Mucosa of descending colon (tissue), 3 donors: ENCODE results near the gene ARMC7. TPM values are rescaled to one million over a fixed set of nuclear protein-coding genes. Genes with fewer than 3 reads are reported as not detected.
"Not testable (repeated sequence)": the region's sequence is repeated elsewhere in the genome, so short reads cannot be mapped to it uniquely, and the experiment has no call there.

Experiments used
- ATAC-seq: fragments of 200-7000 bp; cut with Tn5 transposase; one replicate; pipeline ENCODE4 v1.9.1; 2020; ENCODE audit warnings: mild to moderate bottlenecking, moderate library complexity
- DNase-seq, 3 donors: peaks; one replicate each; pipeline ENCODE4 v3.0.0-alpha.2; 2020
- H3K36me3 ChIP-seq: fragments of 200-600 bp; one replicate; pipeline ENCODE4 v1.8.0; 2021; ENCODE audit warnings: low read depth, mild to moderate bottlenecking
- H3K4me1 ChIP-seq: fragments of 200-600 bp; one replicate; pipeline ENCODE4 v1.8.0; 2021; ENCODE audit warnings: low read depth, mild to moderate bottlenecking
- H3K4me3 ChIP-seq: fragments of 200-600 bp; one replicate; pipeline ENCODE4 v1.8.0; 2021; ENCODE audit warnings: mild to moderate bottlenecking
- H3K9me3 ChIP-seq: fragments of 200-600 bp; one replicate; pipeline ENCODE4 v1.8.0; 2021; ENCODE audit warnings: mild to moderate bottlenecking
- CTCF ChIP-seq: fragments of 200-600 bp; IDR thresholded peaks from one replicate; pipeline ENCODE4 v1.8.0; 2022; ENCODE audit warnings: antibody characterized with exemption, mild to moderate bottlenecking
- intact Hi-C, 2 donors: fragments of 100-400 bp; cut with DNase I in 1 of 2; cut with micrococcal nuclease in 1 of 2; formaldehyde crosslinking; loops; one replicate each; pipeline versions ENCODE4 v1.11.0 to v1.11.1; 2022; cut with DNase I, micrococcal nuclease
- total RNA-seq, 3 donors: library from RNA; stranded (reverse); fragmentation: NEBNext Ultra II Directional in 2 of 3; extraction: Animal tissue kit (Norgen Biotek cat#: 25700) in 2 of 3; gene quantifications; one replicate each; pipeline versions ENCODE4 v1.2.1 to v1.2.4, GENCODE V29; 2021 to 2023
- donor health status: DM: no; HTN: no; CAD: no; lungs with moderate emphysema.
- donor health status: DM: no; HTN: no; CAD: no.
- donor health status: DM: no; HTN: yes; CAD: no.

ARMC7 gene
- total RNA-seq, 3 donors from 2014 or later = 16.7 to 24.3 (median 18.3) TPM

GRCh38 chr17:75067856-75068255, 41.9 kb upstream of the ARMC7 start:
- peak; percentile 36 for ATAC-seq

DNA sequence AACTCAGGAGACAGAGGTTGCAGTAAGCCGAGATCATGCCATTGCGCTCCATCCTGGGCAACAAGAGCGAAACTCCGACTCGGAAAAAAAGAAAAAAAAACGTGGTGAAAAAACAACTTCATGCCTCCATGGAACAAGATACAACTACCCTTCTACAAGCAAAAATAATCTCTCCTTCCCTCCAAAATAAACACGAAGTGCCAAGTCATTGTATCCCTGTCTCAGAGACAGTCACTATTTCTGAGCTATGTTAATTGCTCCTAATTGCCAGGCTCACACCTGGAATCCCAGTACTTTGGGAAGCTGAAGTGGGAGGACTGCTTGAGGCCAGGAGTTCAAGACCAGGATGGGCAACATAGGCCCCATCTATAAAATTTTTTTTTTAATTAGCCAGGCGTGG, 41.0 kb upstream of the ARMC7 start:
- Histone ChIP-seq H3K4me1 (peaks cover 6% of the 10 kb centered on the region), H3K36me3 (no peaks in the 10 kb centered on the region), H3K9me3 (no peaks in the 10 kb centered on the region), H3K4me3 (no peak overlapping the region)
- no peak for DNase-seq
- ATAC-seq = no peak
- TF ChIP-seq CTCF = no peak
- intact Hi-C loops = no loop called here

More at GRCh38 chr17:75067856-75068255, 41.9 kb upstream of the ARMC7 start:
- no peak overlapping the region for H3K4me3 ChIP-seq
- no peak for DNase-seq
- intact Hi-C loops = no loop called here
- H3K36me3 ChIP-seq = no peaks in the 10 kb centered on the region
- no peaks in the 10 kb centered on the region for H3K4me1 ChIP-seq
- H3K9me3 ChIP-seq = no peaks in the 10 kb centered on the region
- TF ChIP-seq CTCF = no peak

GRCh38 chr17:75069783-75070182, 40.0 kb upstream of the ARMC7 start:
- Histone ChIP-seq H3K36me3 (no peaks in the 10 kb centered on the region), H3K9me3 (no peaks in the 10 kb centered on the region), H3K4me3 (no peak overlapping the region), H3K4me1 (peaks cover 16% of the 10 kb centered on the region)
- DNase-seq (peak in 2 of 3 donors; percentile 42 to 70), ATAC-seq (peak; percentile 29)
- intact Hi-C loops = no loop called here
- no peak for TF ChIP-seq CTCF

DNA sequence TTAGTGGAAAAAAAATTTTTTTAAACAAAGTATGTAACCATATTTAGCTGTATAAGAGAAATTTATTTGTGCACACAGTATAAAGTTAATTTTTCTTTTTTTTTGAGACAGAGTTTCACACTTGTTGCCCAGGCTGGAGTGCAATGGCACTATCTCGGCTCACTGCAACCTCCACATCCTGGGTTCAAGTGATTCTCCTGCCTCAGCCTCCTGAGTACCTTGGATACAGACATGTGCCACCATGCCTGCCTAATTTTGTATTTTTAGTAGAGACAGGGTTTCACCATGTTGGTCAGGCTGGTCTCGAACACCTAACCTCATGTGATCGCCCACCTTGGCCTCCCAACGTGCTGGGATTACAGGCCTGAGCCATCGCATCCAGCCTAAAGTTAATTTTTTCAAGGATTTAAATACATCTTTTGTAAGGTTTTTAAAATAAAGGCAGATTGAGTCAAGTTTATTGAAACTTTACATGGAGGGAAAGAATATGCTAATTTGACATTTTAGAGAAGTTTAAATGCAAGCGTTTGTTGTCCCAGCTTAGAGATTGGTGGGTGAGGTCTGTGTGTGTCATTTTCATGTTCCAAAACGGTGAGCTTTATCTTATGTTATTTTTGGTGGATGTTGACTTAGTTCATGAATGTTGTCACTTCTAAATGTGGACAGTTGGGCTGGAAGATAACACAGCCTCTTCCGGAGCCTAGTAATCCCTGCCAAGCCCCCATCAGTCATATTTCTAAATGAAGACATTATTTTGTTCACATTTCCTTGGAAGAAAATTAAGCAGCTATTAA, 38.1 kb upstream of the ARMC7 start:
- not testable (repeated sequence) for ATAC-seq, H3K9me3 ChIP-seq

DNA sequence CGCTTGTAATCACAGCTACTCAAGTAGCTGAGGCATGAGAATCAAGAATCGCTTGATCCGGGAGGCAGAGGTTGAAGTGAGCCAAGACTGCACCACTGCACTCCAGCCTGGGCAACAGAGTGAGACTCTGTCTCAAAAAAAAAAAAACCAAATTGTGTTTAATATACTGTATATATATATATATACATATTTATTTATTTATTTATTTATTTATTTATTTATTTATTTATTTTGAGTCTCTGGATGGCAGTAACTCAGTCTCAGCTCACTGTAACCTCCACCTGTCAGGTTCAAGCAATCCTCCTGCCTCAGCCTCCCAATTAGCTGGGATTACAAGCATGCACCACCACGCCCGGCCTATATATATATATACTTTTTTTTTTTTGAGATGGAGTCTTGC, 36.9 kb upstream of the ARMC7 start:
- DNase-seq, ATAC-seq, H3K36me3 ChIP-seq, H3K9me3 ChIP-seq, H3K4me3 ChIP-seq, intact Hi-C loops: not testable (repeated sequence)
- H3K4me1 ChIP-seq = peaks cover 22% of the 10 kb centered on the region

More for the DNA sequence above, 38.1 kb upstream of the ARMC7 start:
- DNase-seq = peak in 1 of 3 donors; percentile 9
- H3K36me3 ChIP-seq, H3K4me3 ChIP-seq, intact Hi-C loops: not testable (repeated sequence)
- H3K4me1 ChIP-seq = peaks cover 17% of the 10 kb centered on the region

- H3K4me1 ChIP-seq = peaks cover 29% of the 10 kb centered on the region
- no peak for TF ChIP-seq CTCF
- no peaks in the 10 kb centered on the region for H3K36me3 ChIP-seq
- no peak overlapping the region for H3K4me3 ChIP-seq
- DNase-seq (peak in 2 of 3 donors; percentile 50 to 56), ATAC-seq (peak; percentile 60)
- no peaks in the 10 kb centered on the region for H3K9me3 ChIP-seq
- intact Hi-C loops = no loop called here
These were observed 36.1 kb upstream of the ARMC7 start for GRCh38 chr17:75073618-75074047.
